22Rv1 (cell line): ENCODE results near the gene TRAF3.

ENCODE experiments used
- ZFX ChIP-seq: fragments of 450-650 bp; IDR thresholded peaks from 2 replicates; pipeline ENCODE4 v1.6.1; 2017; ENCODE audit warnings: antibody characterized with exemption, borderline replicate concordance
- TF ChIP-seq, protein P1 (sequence below): fragments of 450-650 bp; IDR thresholded peaks from 2 replicates; pipeline ENCODE4 v1.5.1; 2017; ENCODE audit warnings: mild to moderate bottlenecking

DNA sequence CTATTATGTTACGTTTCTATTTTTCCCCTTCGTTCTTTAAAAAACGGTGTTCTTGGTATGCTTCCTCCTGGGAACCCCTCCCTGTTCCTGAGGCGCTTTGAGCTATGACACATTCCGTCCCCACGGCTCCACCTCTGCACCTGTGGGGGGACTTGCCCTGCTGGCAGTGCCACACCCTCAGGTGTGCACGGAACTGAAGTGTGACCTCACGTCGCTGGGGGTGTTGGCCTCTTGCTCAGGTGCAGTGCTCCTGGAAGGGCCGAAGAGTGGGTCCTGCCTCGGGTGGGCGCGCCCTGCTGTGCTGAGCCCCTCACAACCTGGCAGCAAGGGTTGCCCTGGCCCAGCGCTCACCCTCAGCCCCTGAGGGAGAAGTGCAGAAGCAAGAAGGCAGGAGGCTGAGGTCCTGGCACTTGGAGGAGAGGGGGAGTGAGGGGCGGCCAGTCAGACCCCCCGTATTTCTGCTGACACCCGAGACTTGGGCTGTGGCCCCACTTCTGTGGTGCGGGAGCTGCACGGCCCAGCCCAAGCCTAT is 150.2 kb downstream of the TRAF3 start:
- TF ChIP-seq, protein P1, sequence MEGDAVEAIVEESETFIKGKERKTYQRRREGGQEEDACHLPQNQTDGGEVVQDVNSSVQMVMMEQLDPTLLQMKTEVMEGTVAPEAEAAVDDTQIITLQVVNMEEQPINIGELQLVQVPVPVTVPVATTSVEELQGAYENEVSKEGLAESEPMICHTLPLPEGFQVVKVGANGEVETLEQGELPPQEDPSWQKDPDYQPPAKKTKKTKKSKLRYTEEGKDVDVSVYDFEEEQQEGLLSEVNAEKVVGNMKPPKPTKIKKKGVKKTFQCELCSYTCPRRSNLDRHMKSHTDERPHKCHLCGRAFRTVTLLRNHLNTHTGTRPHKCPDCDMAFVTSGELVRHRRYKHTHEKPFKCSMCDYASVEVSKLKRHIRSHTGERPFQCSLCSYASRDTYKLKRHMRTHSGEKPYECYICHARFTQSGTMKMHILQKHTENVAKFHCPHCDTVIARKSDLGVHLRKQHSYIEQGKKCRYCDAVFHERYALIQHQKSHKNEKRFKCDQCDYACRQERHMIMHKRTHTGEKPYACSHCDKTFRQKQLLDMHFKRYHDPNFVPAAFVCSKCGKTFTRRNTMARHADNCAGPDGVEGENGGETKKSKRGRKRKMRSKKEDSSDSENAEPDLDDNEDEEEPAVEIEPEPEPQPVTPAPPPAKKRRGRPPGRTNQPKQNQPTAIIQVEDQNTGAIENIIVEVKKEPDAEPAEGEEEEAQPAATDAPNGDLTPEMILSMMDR, result no peak
- no peak for TF ChIP-seq ZFX
